Neural cell (in vitro differentiated cells): Measurements from ENCODE around the gene RNF113B.

Experiments used
- CTCF ChIP-seq: fragments of 450-650 bp; IDR thresholded peaks from 2 replicates; pipeline ENCODE4 v1.5.1; 2014; ENCODE audit warnings: antibody characterized with exemption, mild to moderate bottlenecking, moderate library complexity; ENCODE audit not compliant: poor library complexity, severe bottlenecking
- EP300 ChIP-seq: fragments of 450-650 bp; conservative IDR thresholded peaks from 2 replicates; pipeline ENCODE4 v1.6.1; 2014; ENCODE audit warnings: antibody characterized with exemption, mild to moderate bottlenecking, moderate library complexity; ENCODE audit not compliant: poor library complexity, severe bottlenecking
- EZH2 ChIP-seq: fragments of 200-600, 300-800 bp; shearing (Covaris generic), sonication (generic); IDR thresholded peaks from 2 replicates; pipeline ENCODE4 v1.6.1; 2014; ENCODE audit warnings: antibody characterized with exemption, low read length, borderline replicate concordance, mild to moderate bottlenecking; ENCODE audit not compliant: insufficient read depth, poor library complexity, severe bottlenecking
- MXI1 ChIP-seq: fragments of 450-650 bp; conservative IDR thresholded peaks from 2 replicates; pipeline ENCODE4 v1.6.1; 2014; ENCODE audit warnings: antibody characterized with exemption, mild to moderate bottlenecking; ENCODE audit not compliant: poor library complexity, severe bottlenecking
- POLR2AphosphoS5 ChIP-seq: IDR thresholded peaks from 2 replicates; pipeline ENCODE4 v1.6.1; 2012
- RAD21 ChIP-seq: fragments of 450-650 bp; conservative IDR thresholded peaks from 2 replicates; pipeline ENCODE4 v1.6.1; 2014; ENCODE audit warnings: antibody characterized with exemption, mild to moderate bottlenecking, moderate library complexity
- SMC3 ChIP-seq: fragments of 450-650 bp; conservative IDR thresholded peaks from 2 replicates; pipeline ENCODE4 v1.6.1; 2014; ENCODE audit warnings: antibody characterized with exemption, mild to moderate bottlenecking, moderate library complexity; ENCODE audit not compliant: poor library complexity
- TAF1 ChIP-seq: IDR thresholded peaks from 2 replicates; pipeline ENCODE4 v1.6.1; 2012; ENCODE audit warnings: low read depth
- TF ChIP-seq, protein P1 (sequence below): IDR thresholded peaks from 2 replicates; pipeline ENCODE4 v1.6.1; 2012; ENCODE audit warnings: borderline replicate concordance

GRCh38 chr13:98207416-98207815 is 30.3 kb upstream of the RNF113B start:
- TF ChIP-seq CTCF: no peak
- no peak for TF ChIP-seq SMC3
- TF ChIP-seq, protein P1, sequence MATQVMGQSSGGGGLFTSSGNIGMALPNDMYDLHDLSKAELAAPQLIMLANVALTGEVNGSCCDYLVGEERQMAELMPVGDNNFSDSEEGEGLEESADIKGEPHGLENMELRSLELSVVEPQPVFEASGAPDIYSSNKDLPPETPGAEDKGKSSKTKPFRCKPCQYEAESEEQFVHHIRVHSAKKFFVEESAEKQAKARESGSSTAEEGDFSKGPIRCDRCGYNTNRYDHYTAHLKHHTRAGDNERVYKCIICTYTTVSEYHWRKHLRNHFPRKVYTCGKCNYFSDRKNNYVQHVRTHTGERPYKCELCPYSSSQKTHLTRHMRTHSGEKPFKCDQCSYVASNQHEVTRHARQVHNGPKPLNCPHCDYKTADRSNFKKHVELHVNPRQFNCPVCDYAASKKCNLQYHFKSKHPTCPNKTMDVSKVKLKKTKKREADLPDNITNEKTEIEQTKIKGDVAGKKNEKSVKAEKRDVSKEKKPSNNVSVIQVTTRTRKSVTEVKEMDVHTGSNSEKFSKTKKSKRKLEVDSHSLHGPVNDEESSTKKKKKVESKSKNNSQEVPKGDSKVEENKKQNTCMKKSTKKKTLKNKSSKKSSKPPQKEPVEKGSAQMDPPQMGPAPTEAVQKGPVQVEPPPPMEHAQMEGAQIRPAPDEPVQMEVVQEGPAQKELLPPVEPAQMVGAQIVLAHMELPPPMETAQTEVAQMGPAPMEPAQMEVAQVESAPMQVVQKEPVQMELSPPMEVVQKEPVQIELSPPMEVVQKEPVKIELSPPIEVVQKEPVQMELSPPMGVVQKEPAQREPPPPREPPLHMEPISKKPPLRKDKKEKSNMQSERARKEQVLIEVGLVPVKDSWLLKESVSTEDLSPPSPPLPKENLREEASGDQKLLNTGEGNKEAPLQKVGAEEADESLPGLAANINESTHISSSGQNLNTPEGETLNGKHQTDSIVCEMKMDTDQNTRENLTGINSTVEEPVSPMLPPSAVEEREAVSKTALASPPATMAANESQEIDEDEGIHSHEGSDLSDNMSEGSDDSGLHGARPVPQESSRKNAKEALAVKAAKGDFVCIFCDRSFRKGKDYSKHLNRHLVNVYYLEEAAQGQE: no peak
- TF ChIP-seq POLR2AphosphoS5: no peak
- TF ChIP-seq MXI1: no peak
- TF ChIP-seq EZH2: no peak
- no peak for TF ChIP-seq EP300
- no peak for TF ChIP-seq RAD21
- TF ChIP-seq TAF1: no peak
